B cell (primary cell): ENCODE data around the gene EARS2.

Experiments
- CTCF ChIP-seq: fragments of 200-600 bp; IDR thresholded peaks from one replicate; pipeline ENCODE4 v1.8.0; 2022; ENCODE audit warnings: antibody characterized with exemption, mild to moderate bottlenecking
- EZH2 ChIP-seq: IDR thresholded peaks from 2 replicates; pipeline ENCODE4 v1.6.1; 2012; ENCODE audit warnings: borderline replicate concordance, low read depth, mild to moderate bottlenecking, moderate library complexity, low read length; ENCODE audit not compliant: insufficient read depth, poor library complexity, severe bottlenecking

GRCh38 chr16:23499801-23500200, 57.3 kb downstream of the EARS2 start:
- TF ChIP-seq CTCF (no peak), EZH2 (no peak)
